NOMO-1 (cell line): ENCODE results near the gene ZBED4.

Source experiments
- DNase-seq, 2 experiments: peaks; one replicate each; lab custom pipeline; 2025; ENCODE audit not compliant: unreplicated experiment in 2 of 2; lab: John Stamatoyannopoulos, UW

The ZBED4 gene

GRCh38 chr22:49934160-49934890, 80.7 kb downstream of the ZBED4 start:
- peak; percentile 12 to 17 for DNase-seq

GRCh38 chr22:49934891-49935557, 81.4 kb downstream of the ZBED4 start:
- DNase-seq, result peak; percentile 26 to 63

- DNase-seq, result no peak
These were observed 81.9 kb downstream of the ZBED4 start for GRCh38 chr22:49935561-49935960.

- DNase-seq, result peak; percentile 82 to 95
These were observed 82.7 kb downstream of the ZBED4 start for GRCh38 chr22:49936018-49936972.

GRCh38 chr22:49936973-49937757, 83.5 kb downstream of the ZBED4 start:
- DNase-seq, result no peak

- DNase-seq, result no peak
These were observed 84.3 kb downstream of the ZBED4 start for GRCh38 chr22:49937758-49938564.

GRCh38 chr22:49938565-49939136, 85.0 kb downstream of the ZBED4 start:
- DNase-seq, result no peak
